Fibroblast of lung (primary cell): Measurements from ENCODE around the gene TBC1D2B.

Experiments
- CTCF ChIP-seq, 2 donors: IDR thresholded peaks in 1 of 2; conservative IDR thresholded peaks in 1 of 2; 1 replicate in 1 of 2; 2 replicates in 1 of 2; pipeline ENCODE4 v1.5.1; 2011 to 2012; ENCODE audit warnings: low read length in 2 of 2, control low read depth in 1 of 2, inconsistent platforms in 1 of 2, low read depth in 1 of 2, mild to moderate bottlenecking in 1 of 2
- EZH2 ChIP-seq: IDR thresholded peaks from 2 replicates; pipeline ENCODE4 v1.5.1; 2012; ENCODE audit warnings: low read length, control low read depth, mild to moderate bottlenecking; ENCODE audit errors: missing control alignments

GRCh38 chr15:77983091-77983707 is 94.3 kb downstream of the TBC1D2B start:
- TF ChIP-seq CTCF (conservative IDR thresholded peaks at IDR 0.05 in 1 of 2, IDR thresholded peaks at IDR 0.05 in 1 of 2; ENCODE audit: low read depth in 1 of 2, low read length in 2 of 2) = no peak
- no peak for TF ChIP-seq EZH2
